ENCODE data around the gene MAP2K5. TPM values are rescaled to one million over a fixed set of nuclear protein-coding genes. Genes with fewer than 3 reads are reported as not detected.
A peak's percentile ranks its signal among the peaks of the same experiment; 100 is the strongest.

The MAP2K5 gene
- total and polyA plus RNA-seq, 9 of the 15 experiments (the other 6 are each of a cell fraction or from before 2014, with no cell fraction given): 0.41 to 16.5 (median 7.5) TPM

GRCh38 chr15:67836477-67836876 lies 294.0 kb downstream of the MAP2K5 start (continued):
- TF ChIP-seq, protein P1, sequence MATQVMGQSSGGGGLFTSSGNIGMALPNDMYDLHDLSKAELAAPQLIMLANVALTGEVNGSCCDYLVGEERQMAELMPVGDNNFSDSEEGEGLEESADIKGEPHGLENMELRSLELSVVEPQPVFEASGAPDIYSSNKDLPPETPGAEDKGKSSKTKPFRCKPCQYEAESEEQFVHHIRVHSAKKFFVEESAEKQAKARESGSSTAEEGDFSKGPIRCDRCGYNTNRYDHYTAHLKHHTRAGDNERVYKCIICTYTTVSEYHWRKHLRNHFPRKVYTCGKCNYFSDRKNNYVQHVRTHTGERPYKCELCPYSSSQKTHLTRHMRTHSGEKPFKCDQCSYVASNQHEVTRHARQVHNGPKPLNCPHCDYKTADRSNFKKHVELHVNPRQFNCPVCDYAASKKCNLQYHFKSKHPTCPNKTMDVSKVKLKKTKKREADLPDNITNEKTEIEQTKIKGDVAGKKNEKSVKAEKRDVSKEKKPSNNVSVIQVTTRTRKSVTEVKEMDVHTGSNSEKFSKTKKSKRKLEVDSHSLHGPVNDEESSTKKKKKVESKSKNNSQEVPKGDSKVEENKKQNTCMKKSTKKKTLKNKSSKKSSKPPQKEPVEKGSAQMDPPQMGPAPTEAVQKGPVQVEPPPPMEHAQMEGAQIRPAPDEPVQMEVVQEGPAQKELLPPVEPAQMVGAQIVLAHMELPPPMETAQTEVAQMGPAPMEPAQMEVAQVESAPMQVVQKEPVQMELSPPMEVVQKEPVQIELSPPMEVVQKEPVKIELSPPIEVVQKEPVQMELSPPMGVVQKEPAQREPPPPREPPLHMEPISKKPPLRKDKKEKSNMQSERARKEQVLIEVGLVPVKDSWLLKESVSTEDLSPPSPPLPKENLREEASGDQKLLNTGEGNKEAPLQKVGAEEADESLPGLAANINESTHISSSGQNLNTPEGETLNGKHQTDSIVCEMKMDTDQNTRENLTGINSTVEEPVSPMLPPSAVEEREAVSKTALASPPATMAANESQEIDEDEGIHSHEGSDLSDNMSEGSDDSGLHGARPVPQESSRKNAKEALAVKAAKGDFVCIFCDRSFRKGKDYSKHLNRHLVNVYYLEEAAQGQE (IDR thresholded peaks at IDR 0.05; ENCODE audit: borderline replicate concordance): peak; percentile 36; the same call in 1 of the 2 replicates
- TF ChIP-seq, protein P1 (CRISPR knock-in tag; IDR thresholded peaks at IDR 0.05; ENCODE audit: low read depth): no peak
- TF ChIP-seq SFPQ (IDR thresholded peaks at IDR 0.05; ENCODE audit: low read depth, low read length): no peak
- no peak for TF ChIP-seq ID3 (CRISPR knock-in tag; IDR thresholded peaks at IDR 0.05)
- TF ChIP-seq ID3 (tag; IDR thresholded peaks at IDR 0.05): no peak
- no peak for TF ChIP-seq ERF (CRISPR knock-in tag; IDR thresholded peaks at IDR 0.05)
- TF ChIP-seq MEIS2 (IDR thresholded peaks at IDR 0.05; ENCODE audit: partially characterized antibody): no peak
- TF ChIP-seq RFX1 (IDR thresholded peaks at IDR 0.05): no peak
- TF ChIP-seq THAP12 (CRISPR knock-in tag; IDR thresholded peaks at IDR 0.05): no peak
- TF ChIP-seq ZKSCAN3 (CRISPR knock-in tag; IDR thresholded peaks at IDR 0.05): no peak
- no peak for TF ChIP-seq CREB3 (tag; conservative IDR thresholded peaks at IDR 0.05; ENCODE audit: low read depth)
- no peak for TF ChIP-seq ETV6 (IDR thresholded peaks at IDR 0.05; ENCODE audit: borderline replicate concordance in 1 of 2, low read depth in 2 of 2, low read length in 1 of 2)
- no peak for TF ChIP-seq ETV6 (CRISPR knock-in tag; IDR thresholded peaks at IDR 0.05; ENCODE audit: borderline replicate concordance)
- no peak for TF ChIP-seq GATAD2B (IDR thresholded peaks at IDR 0.05; ENCODE audit: borderline replicate concordance)
- TF ChIP-seq KAT8 (IDR thresholded peaks at IDR 0.05; ENCODE audit: low read depth): no peak
